Upper lobe of right lung (tissue), 1 donor: ENCODE results near the gene COLEC12. TPM values are rescaled to one million over a fixed set of nuclear protein-coding genes. Genes with fewer than 3 reads are reported as not detected.

Experiments
- ATAC-seq: fragments of 200-7000 bp; cut with Tn5 transposase; one replicate; pipeline ENCODE4 v1.9.1; 2020; ENCODE audit warnings: mild to moderate bottlenecking, moderate library complexity
- DNase-seq: peaks from one replicate; pipeline ENCODE4 v3.0.0-alpha.2; 2020
- H3K27ac ChIP-seq: fragments of 200-600 bp; one replicate; pipeline ENCODE4 v1.8.0; 2022
- H3K27me3 ChIP-seq: fragments of 200-600 bp; one replicate; pipeline ENCODE4 v1.8.0; 2022; ENCODE audit warnings: mild to moderate bottlenecking
- H3K36me3 ChIP-seq: fragments of 200-600 bp; one replicate; pipeline ENCODE4 v1.8.0; 2022
- H3K4me1 ChIP-seq: fragments of 200-600 bp; one replicate; pipeline ENCODE4 v1.8.0; 2022
- H3K4me3 ChIP-seq: fragments of 200-600 bp; one replicate; pipeline ENCODE4 v1.8.0; 2022; ENCODE audit warnings: mild to moderate bottlenecking
- H3K9me3 ChIP-seq: fragments of 200-600 bp; one replicate; pipeline ENCODE4 v1.8.0; 2022
- intact Hi-C: fragments of 100-400 bp; cut with DNase I; formaldehyde crosslinking; loops from one replicate; pipeline ENCODE4 v1.11.0; 2022
- total RNA-seq: library from RNA; stranded (reverse); fragmentation: NEBNext Ultra II Directional; extraction: Animal tissue kit (Norgen Biotek cat#: 25700); gene quantifications from one replicate; pipeline ENCODE4 v1.2.1, GENCODE V29; 2021
- TF ChIP-seq, protein P1 (sequence below): fragments of 200-600 bp; IDR thresholded peaks from one replicate; pipeline ENCODE4 v1.8.0; 2022; ENCODE audit warnings: antibody characterized with exemption
- donor health status: DM: no; HTN: yes; CAD: no; lungs with severe emphysema.

COLEC12 gene
- total RNA-seq, 1 donor from 2014 or later: 55.2 TPM

DNA sequence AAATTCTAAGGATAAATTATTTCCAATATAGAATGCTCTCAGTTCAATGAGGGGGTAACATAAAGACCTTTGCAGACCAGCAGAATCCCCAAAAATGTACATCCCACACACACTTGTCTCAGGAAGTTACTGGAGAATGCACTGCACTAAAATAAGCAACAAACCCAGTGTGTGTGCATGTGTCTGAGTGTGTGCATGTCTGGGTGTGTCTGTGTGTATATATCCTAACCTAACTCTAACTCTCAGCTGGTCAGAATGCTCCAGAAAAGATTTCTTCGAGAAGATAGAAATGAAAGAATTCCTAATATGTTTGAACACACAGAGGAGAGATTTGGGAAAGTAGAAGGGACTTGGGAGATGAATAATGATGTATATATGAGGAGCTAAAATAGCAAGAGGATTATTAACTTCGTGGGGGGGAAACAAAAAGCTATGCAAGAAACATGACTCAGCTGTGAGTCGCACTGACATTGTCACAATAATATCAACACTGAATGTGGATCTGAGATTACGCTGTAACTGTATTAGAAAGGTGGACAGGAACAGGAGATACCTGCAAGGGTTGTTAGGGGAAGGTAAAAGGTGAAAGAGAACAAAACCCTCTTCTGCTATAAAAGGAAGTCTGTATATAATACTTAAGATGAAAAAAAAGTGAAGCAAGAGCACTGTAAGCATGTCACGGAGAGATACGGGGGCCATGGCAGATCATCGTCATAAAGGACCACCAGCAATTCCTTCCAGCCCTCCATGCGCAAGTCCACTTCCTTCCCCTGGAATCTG is 11.1 kb downstream of the COLEC12 start:
- intact Hi-C loops: no loop called here
- TF ChIP-seq, protein P1, sequence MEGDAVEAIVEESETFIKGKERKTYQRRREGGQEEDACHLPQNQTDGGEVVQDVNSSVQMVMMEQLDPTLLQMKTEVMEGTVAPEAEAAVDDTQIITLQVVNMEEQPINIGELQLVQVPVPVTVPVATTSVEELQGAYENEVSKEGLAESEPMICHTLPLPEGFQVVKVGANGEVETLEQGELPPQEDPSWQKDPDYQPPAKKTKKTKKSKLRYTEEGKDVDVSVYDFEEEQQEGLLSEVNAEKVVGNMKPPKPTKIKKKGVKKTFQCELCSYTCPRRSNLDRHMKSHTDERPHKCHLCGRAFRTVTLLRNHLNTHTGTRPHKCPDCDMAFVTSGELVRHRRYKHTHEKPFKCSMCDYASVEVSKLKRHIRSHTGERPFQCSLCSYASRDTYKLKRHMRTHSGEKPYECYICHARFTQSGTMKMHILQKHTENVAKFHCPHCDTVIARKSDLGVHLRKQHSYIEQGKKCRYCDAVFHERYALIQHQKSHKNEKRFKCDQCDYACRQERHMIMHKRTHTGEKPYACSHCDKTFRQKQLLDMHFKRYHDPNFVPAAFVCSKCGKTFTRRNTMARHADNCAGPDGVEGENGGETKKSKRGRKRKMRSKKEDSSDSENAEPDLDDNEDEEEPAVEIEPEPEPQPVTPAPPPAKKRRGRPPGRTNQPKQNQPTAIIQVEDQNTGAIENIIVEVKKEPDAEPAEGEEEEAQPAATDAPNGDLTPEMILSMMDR: no peak
- no peak overlapping the region for H3K27ac ChIP-seq
- ATAC-seq (no peak), DNase-seq (no peak)
- peaks cover 15% of the 10 kb centered on the region for H3K4me1 ChIP-seq
- no peaks in the 10 kb centered on the region for H3K27me3 ChIP-seq
- H3K36me3 ChIP-seq: no peaks in the 10 kb centered on the region
- H3K4me3 ChIP-seq: no peak overlapping the region
- no peaks in the 10 kb centered on the region for H3K9me3 ChIP-seq

DNA sequence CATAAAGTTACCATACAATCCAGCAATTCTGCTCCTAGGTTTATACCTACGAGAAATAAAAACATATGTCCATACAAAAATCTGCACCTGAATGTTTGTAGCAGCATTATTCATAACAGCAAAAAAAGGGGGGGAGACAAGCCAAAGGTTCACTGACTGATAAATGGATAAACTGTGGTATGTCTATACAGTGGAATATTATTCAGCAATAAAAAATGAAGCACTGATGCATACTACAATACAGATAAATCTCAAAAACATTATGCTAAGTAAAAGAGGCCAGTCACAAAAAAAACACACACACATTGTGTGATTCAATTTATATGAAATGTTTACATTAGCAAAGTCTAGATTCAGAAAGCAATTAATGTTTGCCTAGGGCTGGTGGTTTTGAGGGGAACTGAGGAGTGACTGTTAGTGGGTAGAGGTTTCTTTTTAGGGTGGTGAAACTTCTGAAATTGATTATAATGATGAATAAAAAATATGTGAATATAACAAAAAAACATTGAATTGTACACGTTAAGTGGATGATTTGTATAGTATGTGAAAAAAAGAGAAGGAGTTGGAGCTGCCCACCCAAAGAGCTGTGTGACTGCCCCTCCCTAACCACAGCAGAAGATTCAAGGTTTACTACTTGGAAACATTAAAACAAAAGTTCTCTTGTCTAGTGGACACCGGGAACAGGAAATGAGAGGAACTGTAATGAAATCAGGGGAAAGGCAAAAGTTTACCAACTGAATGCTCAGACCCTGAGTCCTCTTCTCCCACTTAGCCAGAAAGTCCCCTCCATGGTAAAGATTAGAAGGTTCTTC is 13.4 kb downstream of the COLEC12 start:
- no peak overlapping the region for H3K4me3 ChIP-seq
- H3K9me3 ChIP-seq: no peaks in the 10 kb centered on the region
- intact Hi-C loops: no loop called here
- peaks cover 9% of the 10 kb centered on the region for H3K4me1 ChIP-seq
- ATAC-seq (peak; percentile 68), DNase-seq (no peak)
- no peaks in the 10 kb centered on the region for H3K27me3 ChIP-seq
- H3K36me3 ChIP-seq: no peaks in the 10 kb centered on the region
- no peak overlapping the region for H3K27ac ChIP-seq
- TF ChIP-seq, protein P1: no peak

DNA sequence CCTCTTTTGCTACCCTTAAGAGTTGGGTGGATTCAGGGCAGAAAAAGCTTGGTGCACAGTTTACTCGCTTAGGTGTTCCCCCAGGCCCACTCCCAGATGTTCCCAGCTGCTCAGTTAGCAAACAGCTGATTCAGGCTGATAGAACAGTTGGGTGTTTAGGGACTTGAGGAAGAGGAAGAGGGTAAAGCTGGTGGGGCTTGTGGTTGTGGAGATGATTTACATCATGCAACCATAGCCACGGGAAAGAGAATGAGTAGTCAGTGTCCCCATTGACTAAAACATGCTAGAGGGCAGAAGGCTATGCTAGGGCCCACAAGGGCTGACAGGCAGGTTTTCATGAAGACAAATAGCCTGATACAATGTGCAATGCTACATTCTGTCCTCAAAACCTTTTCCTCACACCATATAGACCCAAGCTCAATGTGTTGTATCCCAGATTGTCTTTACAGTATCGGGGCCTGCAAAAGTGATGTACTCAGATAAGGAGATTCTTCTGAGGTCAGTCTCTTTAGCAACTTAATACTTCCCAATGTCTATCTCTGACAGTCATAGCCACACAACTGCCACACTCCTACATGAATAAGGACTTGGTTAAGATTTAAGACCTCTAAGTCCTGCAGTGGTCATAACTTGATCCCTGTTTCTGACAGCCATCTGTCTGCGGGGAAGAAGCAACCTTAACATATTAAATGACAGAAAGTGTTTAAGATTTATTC is 15.6 kb downstream of the COLEC12 start:
- Histone ChIP-seq H3K4me1 (peaks cover 7% of the 10 kb centered on the region), H3K36me3 (no peaks in the 10 kb centered on the region), H3K4me3 (no peak overlapping the region), H3K9me3 (no peaks in the 10 kb centered on the region), H3K27me3 (no peaks in the 10 kb centered on the region), H3K27ac (no peak overlapping the region)
- DNase-seq (no peak), ATAC-seq (peak; percentile 86)
- intact Hi-C loops: no loop called here
- TF ChIP-seq, protein P1: no peak

GRCh38 chr18:478681-479080 is 21.8 kb downstream of the COLEC12 start:
- TF ChIP-seq, protein P1: no peak
- Histone ChIP-seq H3K36me3 (no peaks in the 10 kb centered on the region), H3K27ac (no peak overlapping the region), H3K4me1 (peaks cover 22% of the 10 kb centered on the region), H3K27me3 (no peaks in the 10 kb centered on the region), H3K9me3 (no peaks in the 10 kb centered on the region), H3K4me3 (no peak overlapping the region)
- DNase-seq (no peak), ATAC-seq (no peak)
- intact Hi-C loops: no loop called here

- ATAC-seq: peak; percentile 78
- DNase-seq: no peak
Measured at GRCh38 chr18:477565-477964, 22.9 kb downstream of the COLEC12 start.

More at GRCh38 chr18:477565-477964, 22.9 kb downstream of the COLEC12 start:
- intact Hi-C loops: no loop called here
- Histone ChIP-seq H3K4me1 (peaks cover 22% of the 10 kb centered on the region), H3K27ac (no peak overlapping the region), H3K9me3 (no peaks in the 10 kb centered on the region), H3K36me3 (no peaks in the 10 kb centered on the region), H3K4me3 (no peak overlapping the region), H3K27me3 (no peaks in the 10 kb centered on the region)
- TF ChIP-seq, protein P1: peak; percentile 47
